ENCODE data around the gene ENTPD6.

ENTPD6 gene

DNA sequence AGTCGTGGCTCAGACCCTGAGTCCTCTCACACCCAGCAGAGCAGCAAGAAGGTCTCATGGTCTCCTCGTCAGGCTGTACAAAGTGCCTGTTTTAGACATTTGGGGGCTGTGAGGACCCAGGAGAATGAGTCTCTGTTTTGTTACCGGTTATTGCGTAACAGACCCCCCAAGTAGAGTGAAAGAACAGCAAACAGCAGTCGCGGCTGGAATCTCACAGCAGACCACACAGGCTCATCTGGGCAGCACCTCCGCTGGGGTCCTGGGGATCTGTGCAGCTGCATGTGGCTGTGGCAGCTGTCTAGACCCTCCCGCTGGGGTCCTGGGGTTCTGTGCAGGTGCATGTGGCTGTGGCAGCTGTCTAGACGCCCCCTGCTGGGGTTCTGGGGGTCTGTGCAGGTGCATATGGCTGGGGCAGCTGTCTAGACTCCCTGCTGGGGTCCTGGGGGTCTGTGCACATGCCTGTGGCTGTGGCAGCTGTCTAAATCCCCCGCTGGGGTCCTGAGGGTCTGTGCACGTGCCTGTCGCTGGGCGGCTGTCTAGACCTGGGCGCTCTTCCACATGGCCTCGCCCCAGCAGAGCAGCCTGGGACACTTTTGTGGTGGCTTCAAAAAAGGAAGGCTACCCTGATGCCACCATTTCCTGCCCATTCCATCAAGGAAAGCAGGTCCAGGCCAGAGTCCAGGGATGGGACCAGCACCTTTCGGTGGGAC is 24.7 kb downstream of the ENTPD6 start:
- no peaks in the 10 kb centered on the region for H3K27me3 ChIP-seq (ENCODE audit: low read depth, low read length)
- H3K9me3 ChIP-seq (ENCODE audit: control insufficient read depth in 1 of 2, low read length in 2 of 2), result no peaks in the 10 kb centered on the region
- H3K4me1 ChIP-seq (ENCODE audit: control insufficient read depth in 1 of 2, insufficient read depth in 2 of 2, low read length in 2 of 2), result no peaks in the 10 kb centered on the region
- H3K36me3 ChIP-seq (ENCODE audit: control insufficient read depth in 1 of 2, insufficient read depth in 2 of 2, low read length in 2 of 2), result peaks cover 45 to 65% of the 10 kb centered on the region in 2 donors
- no peak overlapping the region for H3K27ac ChIP-seq (ENCODE audit: low read length)
- no peak overlapping the region for H3K4me3 ChIP-seq (ENCODE audit: low read depth in 1 of 2, low read length in 2 of 2)

- H3K4me1 ChIP-seq (ENCODE audit: control insufficient read depth in 1 of 2, insufficient read depth in 2 of 2, low read length in 2 of 2), result no peaks in the 10 kb centered on the region
- H3K4me3 ChIP-seq (ENCODE audit: low read depth in 1 of 2, low read length in 2 of 2), result no peak overlapping the region
- peaks cover 36 to 64% of the 10 kb centered on the region in 2 donors for H3K36me3 ChIP-seq (ENCODE audit: control insufficient read depth in 1 of 2, insufficient read depth in 2 of 2, low read length in 2 of 2)
- no peaks in the 10 kb centered on the region for H3K27me3 ChIP-seq (ENCODE audit: low read depth, low read length)
- H3K27ac ChIP-seq (ENCODE audit: low read length), result no peak overlapping the region
- no peaks in the 10 kb centered on the region for H3K9me3 ChIP-seq (ENCODE audit: control insufficient read depth in 1 of 2, low read length in 2 of 2)
Observed at GRCh38 chr20:25220810-25221591, 25.5 kb downstream of the ENTPD6 start.

- Histone ChIP-seq H3K4me1 (ENCODE audit: control insufficient read depth in 1 of 2, insufficient read depth in 2 of 2, low read length in 2 of 2) (peaks cover 2 to 5% of the 10 kb centered on the region in 2 donors), H3K36me3 (ENCODE audit: control insufficient read depth in 1 of 2, insufficient read depth in 2 of 2, low read length in 2 of 2) (peaks cover 31 to 57% of the 10 kb centered on the region in 2 donors), H3K27ac (ENCODE audit: low read length) (no peak overlapping the region)
Observed at GRCh38 chr20:25221592-25222460, 26.3 kb downstream of the ENTPD6 start.

GRCh38 chr20:25222461-25223178 is 27.1 kb downstream of the ENTPD6 start:
- Histone ChIP-seq H3K36me3 (ENCODE audit: control insufficient read depth in 1 of 2, insufficient read depth in 2 of 2, low read length in 2 of 2) (peaks cover 23 to 49% of the 10 kb centered on the region in 2 donors), H3K4me1 (ENCODE audit: control insufficient read depth in 1 of 2, insufficient read depth in 2 of 2, low read length in 2 of 2) (peaks cover 10 to 13% of the 10 kb centered on the region in 2 donors), H3K27ac (ENCODE audit: low read length) (no peak overlapping the region)

More at GRCh38 chr20:25221592-25222460, 26.3 kb downstream of the ENTPD6 start:
- Histone ChIP-seq H3K4me3 (ENCODE audit: low read depth in 1 of 2, low read length in 2 of 2) (no peak overlapping the region), H3K9me3 (ENCODE audit: control insufficient read depth in 1 of 2, low read length in 2 of 2) (no peaks in the 10 kb centered on the region), H3K27me3 (ENCODE audit: low read depth, low read length) (no peaks in the 10 kb centered on the region)

DNA sequence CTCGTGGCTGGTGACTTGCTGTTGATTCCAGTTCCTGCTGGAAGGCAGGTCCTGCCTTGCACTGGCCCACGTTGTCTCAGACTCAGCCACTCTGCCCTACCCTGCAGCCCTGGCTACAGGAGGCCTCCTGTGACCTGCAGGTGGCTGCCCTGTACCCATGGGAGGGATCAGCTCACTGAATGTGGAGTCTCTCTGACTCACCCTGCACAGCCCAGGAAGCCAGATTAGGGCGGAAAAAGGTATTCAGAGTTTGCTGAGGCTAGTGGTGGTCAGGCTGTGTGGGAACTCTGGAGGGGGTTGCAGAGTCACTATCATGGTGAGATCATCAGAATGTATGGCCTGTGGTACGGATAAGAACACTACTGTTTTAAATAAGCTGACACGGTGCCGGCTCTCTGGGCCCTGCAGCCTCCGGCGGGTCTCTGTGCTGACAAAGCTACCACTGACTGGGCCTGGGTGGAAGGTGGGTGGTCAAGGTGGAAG is 27.7 kb downstream of the ENTPD6 start:
- peaks cover 12 to 16% of the 10 kb centered on the region in 2 donors for H3K4me1 ChIP-seq (ENCODE audit: control insufficient read depth in 1 of 2, insufficient read depth in 2 of 2, low read length in 2 of 2)
- no peak overlapping the region for H3K4me3 ChIP-seq (ENCODE audit: low read depth in 1 of 2, low read length in 2 of 2)
- H3K36me3 ChIP-seq (ENCODE audit: control insufficient read depth in 1 of 2, insufficient read depth in 2 of 2, low read length in 2 of 2), result peaks cover 17 to 43% of the 10 kb centered on the region in 2 donors
- H3K27me3 ChIP-seq (ENCODE audit: low read depth, low read length), result no peaks in the 10 kb centered on the region
- no peaks in the 10 kb centered on the region for H3K9me3 ChIP-seq (ENCODE audit: control insufficient read depth in 1 of 2, low read length in 2 of 2)
- H3K27ac ChIP-seq (ENCODE audit: low read length), result no peak overlapping the region

More at GRCh38 chr20:25222461-25223178, 27.1 kb downstream of the ENTPD6 start:
- Histone ChIP-seq H3K4me3 (ENCODE audit: low read depth in 1 of 2, low read length in 2 of 2) (no peak overlapping the region), H3K9me3 (ENCODE audit: control insufficient read depth in 1 of 2, low read length in 2 of 2) (no peaks in the 10 kb centered on the region), H3K27me3 (ENCODE audit: low read depth, low read length) (no peaks in the 10 kb centered on the region)

DNA sequence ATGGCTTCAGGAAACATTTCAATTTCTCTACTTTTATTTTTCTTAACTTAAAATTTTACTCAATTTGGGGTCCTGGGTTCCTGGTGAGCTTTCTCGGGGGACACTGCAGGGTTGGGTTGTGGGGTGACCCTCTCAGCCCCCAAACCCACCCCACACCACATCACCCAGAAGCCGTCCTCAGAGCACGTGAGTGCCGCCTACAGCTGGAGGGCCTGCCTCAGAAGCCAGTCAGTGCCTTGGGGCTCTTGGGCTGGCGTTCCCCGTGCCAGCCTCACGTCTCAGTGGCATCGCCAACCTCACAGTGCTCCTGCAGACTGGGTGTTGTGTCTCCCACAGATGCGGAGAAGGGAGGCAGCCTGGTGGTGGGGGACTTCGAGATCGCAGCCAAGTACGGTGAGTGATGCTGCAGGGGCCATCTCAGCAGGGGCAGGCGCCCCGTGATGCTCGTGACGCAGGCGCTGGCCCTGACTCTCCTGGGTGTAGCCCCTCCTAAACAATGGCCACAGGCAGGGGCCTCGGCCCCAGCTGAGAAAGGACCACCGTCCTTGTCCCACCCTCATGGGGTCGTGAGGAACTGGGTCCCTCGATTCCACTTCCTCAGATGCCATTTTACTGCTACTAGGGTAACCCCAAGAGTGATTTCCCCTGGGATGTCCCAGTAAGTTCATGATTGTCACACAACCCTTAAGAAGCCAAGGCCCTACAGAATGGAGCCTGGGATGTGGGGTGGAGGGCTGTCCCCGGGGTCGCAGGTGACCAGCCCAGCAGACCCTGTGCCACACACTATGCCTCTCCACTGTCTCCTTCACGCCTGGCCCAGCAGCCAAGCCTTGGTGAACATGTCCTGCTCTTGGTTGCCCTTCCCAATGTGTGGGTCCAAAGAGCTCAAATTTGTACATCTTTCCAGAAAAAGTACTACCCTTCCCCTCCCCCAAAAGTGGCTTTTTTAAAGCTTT is 28.5 kb downstream of the ENTPD6 start:
- H3K4me3 ChIP-seq (ENCODE audit: low read depth in 1 of 2, low read length in 2 of 2), result no peak overlapping the region
- H3K4me1 ChIP-seq (ENCODE audit: control insufficient read depth in 1 of 2, insufficient read depth in 2 of 2, low read length in 2 of 2), result peaks cover 12 to 16% of the 10 kb centered on the region in 2 donors
- H3K9me3 ChIP-seq (ENCODE audit: control insufficient read depth in 1 of 2, low read length in 2 of 2), result no peaks in the 10 kb centered on the region
- no peak overlapping the region for H3K27ac ChIP-seq (ENCODE audit: low read length)
- H3K36me3 ChIP-seq (ENCODE audit: control insufficient read depth in 1 of 2, insufficient read depth in 2 of 2, low read length in 2 of 2), result peaks cover 16 to 34% of the 10 kb centered on the region in 2 donors
- H3K27me3 ChIP-seq (ENCODE audit: low read depth, low read length), result no peaks in the 10 kb centered on the region

DNA sequence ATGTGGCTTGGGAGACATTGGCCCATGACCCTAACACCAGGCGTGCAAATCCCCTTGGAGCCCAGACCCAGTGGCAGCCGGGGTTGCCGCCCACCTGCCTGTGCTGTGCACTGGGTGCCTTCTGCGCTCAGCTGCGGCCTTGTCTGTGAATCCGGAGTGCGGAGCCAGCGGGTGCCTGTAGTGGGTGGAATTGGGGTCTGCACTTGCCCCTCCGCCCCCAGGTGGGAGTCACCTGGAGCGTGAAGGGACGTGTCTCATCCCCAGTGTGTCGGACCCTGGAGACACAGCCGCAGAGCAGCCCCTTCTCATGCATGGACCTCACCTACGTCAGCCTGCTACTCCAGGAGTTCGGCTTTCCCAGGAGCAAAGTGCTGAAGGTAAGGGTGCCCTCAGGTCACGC is 29.4 kb downstream of the ENTPD6 start:
- H3K27ac ChIP-seq (ENCODE audit: low read length), result no peak overlapping the region
- H3K27me3 ChIP-seq (ENCODE audit: low read depth, low read length), result no peaks in the 10 kb centered on the region
- no peak overlapping the region for H3K4me3 ChIP-seq (ENCODE audit: low read depth in 1 of 2, low read length in 2 of 2)
- H3K9me3 ChIP-seq (ENCODE audit: control insufficient read depth in 1 of 2, low read length in 2 of 2), result no peaks in the 10 kb centered on the region
- peaks cover 12 to 20% of the 10 kb centered on the region in 2 donors for H3K4me1 ChIP-seq (ENCODE audit: control insufficient read depth in 1 of 2, insufficient read depth in 2 of 2, low read length in 2 of 2)
- H3K36me3 ChIP-seq (ENCODE audit: control insufficient read depth in 1 of 2, insufficient read depth in 2 of 2, low read length in 2 of 2), result peaks cover 7 to 32% of the 10 kb centered on the region in 2 donors

GRCh38 chr20:25225642-25226432 is 30.3 kb downstream of the ENTPD6 start:
- no peaks in the 10 kb centered on the region for H3K9me3 ChIP-seq (ENCODE audit: control insufficient read depth in 1 of 2, low read length in 2 of 2)
- no peaks in the 10 kb centered on the region for H3K27me3 ChIP-seq (ENCODE audit: low read depth, low read length)
- no peak overlapping the region for H3K27ac ChIP-seq (ENCODE audit: low read length)
- no peak overlapping the region for H3K4me3 ChIP-seq (ENCODE audit: low read depth in 1 of 2, low read length in 2 of 2)
- peaks cover 12 to 21% of the 10 kb centered on the region in 2 donors for H3K4me1 ChIP-seq (ENCODE audit: control insufficient read depth in 1 of 2, insufficient read depth in 2 of 2, low read length in 2 of 2)
- H3K36me3 ChIP-seq (ENCODE audit: control insufficient read depth in 1 of 2, insufficient read depth in 2 of 2, low read length in 2 of 2), result peaks cover 4 to 31% of the 10 kb centered on the region in 2 donors

DNA sequence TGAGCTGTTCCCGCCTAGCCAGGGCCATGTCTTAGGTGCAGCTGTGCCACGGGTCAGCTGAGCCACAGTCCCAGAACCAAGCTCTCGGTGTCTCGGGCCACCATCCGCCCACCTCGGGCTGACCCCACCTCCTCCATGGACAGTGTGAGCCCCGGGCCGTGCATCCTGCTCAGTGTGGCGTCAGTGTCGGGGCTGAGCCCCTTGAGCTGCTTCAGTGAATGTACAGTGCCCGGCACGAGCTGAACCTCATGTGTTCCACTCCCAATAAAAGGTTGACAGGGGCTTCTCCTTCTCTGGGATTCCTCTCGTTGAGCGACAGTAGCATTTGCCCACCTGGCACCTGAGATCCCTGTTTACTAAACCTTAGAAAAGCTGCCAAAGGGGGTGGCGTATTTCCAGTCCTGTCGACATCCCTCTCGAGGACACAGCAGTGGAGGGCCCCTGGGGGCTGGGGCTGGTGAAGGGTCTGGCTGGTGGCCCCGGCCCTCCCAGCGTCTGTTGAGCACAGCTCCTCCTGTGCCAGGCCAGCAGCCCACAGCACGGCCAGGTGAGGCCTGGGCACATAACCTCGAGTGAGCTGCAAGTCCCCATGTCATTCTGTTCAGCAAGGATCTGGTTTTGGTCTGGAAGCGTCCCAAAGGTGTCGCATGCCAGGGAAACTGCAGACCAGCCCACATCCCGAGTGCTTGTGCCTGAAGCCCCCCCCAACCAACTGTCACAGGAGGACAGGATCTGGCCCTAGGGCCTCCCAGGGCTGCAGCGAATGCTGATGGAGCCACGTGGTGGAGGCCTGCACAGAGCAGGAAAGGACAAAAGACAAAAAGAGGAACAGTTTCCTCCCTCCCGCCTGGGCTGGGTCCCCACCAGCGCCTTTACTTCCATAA is 31.2 kb downstream of the ENTPD6 start:
- Histone ChIP-seq H3K4me1 (ENCODE audit: control insufficient read depth in 1 of 2, insufficient read depth in 2 of 2, low read length in 2 of 2) (peaks cover 12 to 24% of the 10 kb centered on the region in 2 donors), H3K9me3 (ENCODE audit: control insufficient read depth in 1 of 2, low read length in 2 of 2) (no peaks in the 10 kb centered on the region), H3K36me3 (ENCODE audit: control insufficient read depth in 1 of 2, insufficient read depth in 2 of 2, low read length in 2 of 2) (peaks cover 4 to 22% of the 10 kb centered on the region in 2 donors), H3K27me3 (ENCODE audit: low read depth, low read length) (no peaks in the 10 kb centered on the region), H3K4me3 (ENCODE audit: low read depth in 1 of 2, low read length in 2 of 2) (no peak overlapping the region), H3K27ac (ENCODE audit: low read length) (peak overlapping the region; percentile 79)
